Parathyroid adenoma (tissue), 2 donors: ENCODE results near the gene PAMR1.

ENCODE experiments used
- H2AFZ ChIP-seq: fragments of 300-600 bp; sonication (generic); one replicate; pipeline ENCODE4 v1.7.0; 2017; ENCODE audit warnings: antibody characterized with exemption, mild to moderate bottlenecking
- H3K27ac ChIP-seq: fragments of 300-600 bp; sonication (generic); one replicate; pipeline ENCODE4 v1.7.0; 2017
- H3K27me3 ChIP-seq: fragments of 300-600 bp; sonication (generic); one replicate; pipeline ENCODE4 v1.7.0; 2017; ENCODE audit warnings: low read length; ENCODE audit not compliant: control insufficient read depth, insufficient read depth
- H3K36me3 ChIP-seq: fragments of 300-600 bp; sonication (generic); one replicate; pipeline ENCODE4 v1.7.0; 2017; ENCODE audit warnings: low read length; ENCODE audit not compliant: control insufficient read depth, insufficient read depth
- H3K4me1 ChIP-seq: fragments of 300-600 bp; sonication (generic); one replicate; pipeline ENCODE4 v1.7.0; 2017; ENCODE audit warnings: control low read depth
- H3K4me2 ChIP-seq: fragments of 300-600 bp; sonication (generic); one replicate; pipeline ENCODE4 v1.7.0; 2017; ENCODE audit warnings: low read length
- H3K4me3 ChIP-seq: fragments of 300-600 bp; sonication (generic); one replicate; pipeline ENCODE4 v1.7.0; 2017; ENCODE audit warnings: low read depth, low read length
- H3K79me2 ChIP-seq: fragments of 300-600 bp; sonication (generic); one replicate; pipeline ENCODE4 v1.7.0; 2017; ENCODE audit warnings: control low read depth
- H3K9ac ChIP-seq: fragments of 300-600 bp; sonication (generic); one replicate; pipeline ENCODE4 v1.7.0; 2017; ENCODE audit warnings: mild to moderate bottlenecking
- H3K9me3 ChIP-seq: fragments of 300-600 bp; sonication (generic); one replicate; pipeline ENCODE4 v1.7.0; 2017; ENCODE audit warnings: low read length; ENCODE audit not compliant: control insufficient read depth
- TF ChIP-seq, protein P1 (sequence below): fragments of 300-600 bp; sonication (generic); IDR thresholded peaks from one replicate; pipeline ENCODE4 v1.7.0; 2017; ENCODE audit warnings: antibody characterized with exemption, mild to moderate bottlenecking
- donor health status: primary hyperparathyroidism.

The PAMR1 gene, protein sequence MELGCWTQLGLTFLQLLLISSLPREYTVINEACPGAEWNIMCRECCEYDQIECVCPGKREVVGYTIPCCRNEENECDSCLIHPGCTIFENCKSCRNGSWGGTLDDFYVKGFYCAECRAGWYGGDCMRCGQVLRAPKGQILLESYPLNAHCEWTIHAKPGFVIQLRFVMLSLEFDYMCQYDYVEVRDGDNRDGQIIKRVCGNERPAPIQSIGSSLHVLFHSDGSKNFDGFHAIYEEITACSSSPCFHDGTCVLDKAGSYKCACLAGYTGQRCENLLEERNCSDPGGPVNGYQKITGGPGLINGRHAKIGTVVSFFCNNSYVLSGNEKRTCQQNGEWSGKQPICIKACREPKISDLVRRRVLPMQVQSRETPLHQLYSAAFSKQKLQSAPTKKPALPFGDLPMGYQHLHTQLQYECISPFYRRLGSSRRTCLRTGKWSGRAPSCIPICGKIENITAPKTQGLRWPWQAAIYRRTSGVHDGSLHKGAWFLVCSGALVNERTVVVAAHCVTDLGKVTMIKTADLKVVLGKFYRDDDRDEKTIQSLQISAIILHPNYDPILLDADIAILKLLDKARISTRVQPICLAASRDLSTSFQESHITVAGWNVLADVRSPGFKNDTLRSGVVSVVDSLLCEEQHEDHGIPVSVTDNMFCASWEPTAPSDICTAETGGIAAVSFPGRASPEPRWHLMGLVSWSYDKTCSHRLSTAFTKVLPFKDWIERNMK

DNA sequence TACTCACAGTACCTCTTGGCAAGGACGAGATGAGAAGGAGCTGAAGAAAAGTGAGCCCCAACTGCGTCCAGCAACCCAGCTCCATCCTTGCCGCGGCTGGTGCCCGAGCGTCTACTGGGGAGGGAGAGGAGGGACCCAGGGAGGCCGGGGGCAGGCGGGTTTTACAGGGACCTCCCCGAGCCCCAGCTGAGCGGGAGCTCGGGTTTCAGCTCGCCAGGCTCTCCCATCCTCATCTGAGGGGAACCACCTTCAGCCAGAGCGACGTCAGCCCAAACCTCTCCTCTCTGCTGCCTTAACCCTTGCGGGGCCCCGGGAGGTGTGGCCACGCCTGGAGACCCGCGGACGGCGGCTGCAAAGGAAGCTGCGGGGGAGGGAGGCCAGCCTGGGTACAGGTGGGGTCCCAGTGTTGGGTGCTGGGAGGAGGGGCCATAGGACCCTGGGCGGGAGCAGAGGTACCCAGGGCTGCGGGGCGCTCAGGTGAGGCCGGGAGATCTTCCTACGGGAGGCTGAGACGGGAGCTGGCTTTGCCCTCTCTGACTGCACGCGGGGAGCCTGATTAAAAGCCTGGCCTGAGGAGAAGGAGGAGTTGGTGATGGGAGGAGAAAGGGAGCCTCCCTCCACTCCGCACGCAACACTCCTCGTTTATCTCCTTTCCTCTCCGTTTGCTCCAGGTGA is at the start of gene PAMR1:
PAMR1 (minus strand) TSS at position 116 of the 675 bp plus-strand sequence; CDS start at position 85, 31 bp downstream.
- H3K27ac ChIP-seq, result no peak within 1 kb of the TSS
- H3K9ac ChIP-seq, result no peak within 1 kb of the TSS
- H3K4me1 ChIP-seq, result no peaks in the 10 kb centered on the region
- peak within 1 kb of the TSS; percentile 17 for H2AFZ ChIP-seq
- no peaks in the 10 kb centered on the region for H3K9me3 ChIP-seq
- no peak within 1 kb of the TSS for H3K4me3 ChIP-seq
- H3K27me3 ChIP-seq, result no peaks in the 10 kb centered on the region
- H3K79me2 ChIP-seq, result no peaks in the 10 kb centered on the region
- no peaks in the 10 kb centered on the region for H3K36me3 ChIP-seq
- H3K4me2 ChIP-seq, result no peak within 1 kb of the TSS
- TF ChIP-seq, protein P1, sequence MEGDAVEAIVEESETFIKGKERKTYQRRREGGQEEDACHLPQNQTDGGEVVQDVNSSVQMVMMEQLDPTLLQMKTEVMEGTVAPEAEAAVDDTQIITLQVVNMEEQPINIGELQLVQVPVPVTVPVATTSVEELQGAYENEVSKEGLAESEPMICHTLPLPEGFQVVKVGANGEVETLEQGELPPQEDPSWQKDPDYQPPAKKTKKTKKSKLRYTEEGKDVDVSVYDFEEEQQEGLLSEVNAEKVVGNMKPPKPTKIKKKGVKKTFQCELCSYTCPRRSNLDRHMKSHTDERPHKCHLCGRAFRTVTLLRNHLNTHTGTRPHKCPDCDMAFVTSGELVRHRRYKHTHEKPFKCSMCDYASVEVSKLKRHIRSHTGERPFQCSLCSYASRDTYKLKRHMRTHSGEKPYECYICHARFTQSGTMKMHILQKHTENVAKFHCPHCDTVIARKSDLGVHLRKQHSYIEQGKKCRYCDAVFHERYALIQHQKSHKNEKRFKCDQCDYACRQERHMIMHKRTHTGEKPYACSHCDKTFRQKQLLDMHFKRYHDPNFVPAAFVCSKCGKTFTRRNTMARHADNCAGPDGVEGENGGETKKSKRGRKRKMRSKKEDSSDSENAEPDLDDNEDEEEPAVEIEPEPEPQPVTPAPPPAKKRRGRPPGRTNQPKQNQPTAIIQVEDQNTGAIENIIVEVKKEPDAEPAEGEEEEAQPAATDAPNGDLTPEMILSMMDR, result no peak

DNA sequence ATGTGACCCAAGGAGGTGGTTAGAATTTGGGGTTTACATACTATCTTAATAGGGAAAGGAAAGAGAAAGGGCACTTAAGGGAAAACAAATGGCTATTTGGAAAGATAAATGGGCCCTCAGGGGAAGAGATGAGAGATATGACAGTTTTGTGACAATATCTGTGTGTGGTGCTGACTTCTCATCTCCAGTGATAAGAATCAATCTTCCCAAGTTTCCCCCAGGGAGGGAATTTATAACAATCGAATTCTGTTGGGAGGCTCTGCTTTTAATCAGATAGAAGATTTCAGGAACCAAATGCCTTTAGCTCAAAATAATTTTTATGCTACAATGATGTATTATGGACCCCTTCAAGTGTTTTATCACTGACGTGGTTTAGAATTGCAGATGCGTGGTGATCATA is 46.3 kb upstream of the PAMR1 start:
- no peak overlapping the region for H3K4me2 ChIP-seq
- no peaks in the 10 kb centered on the region for H3K9me3 ChIP-seq
- H3K27me3 ChIP-seq, result no peaks in the 10 kb centered on the region
- H2AFZ ChIP-seq, result no peak overlapping the region
- no peaks in the 10 kb centered on the region for H3K4me1 ChIP-seq
- H3K27ac ChIP-seq, result no peak overlapping the region
- H3K4me3 ChIP-seq, result no peak overlapping the region
- H3K79me2 ChIP-seq, result no peaks in the 10 kb centered on the region
- TF ChIP-seq, protein P1, result no peak
- H3K9ac ChIP-seq, result no peak overlapping the region
- no peaks in the 10 kb centered on the region for H3K36me3 ChIP-seq

DNA sequence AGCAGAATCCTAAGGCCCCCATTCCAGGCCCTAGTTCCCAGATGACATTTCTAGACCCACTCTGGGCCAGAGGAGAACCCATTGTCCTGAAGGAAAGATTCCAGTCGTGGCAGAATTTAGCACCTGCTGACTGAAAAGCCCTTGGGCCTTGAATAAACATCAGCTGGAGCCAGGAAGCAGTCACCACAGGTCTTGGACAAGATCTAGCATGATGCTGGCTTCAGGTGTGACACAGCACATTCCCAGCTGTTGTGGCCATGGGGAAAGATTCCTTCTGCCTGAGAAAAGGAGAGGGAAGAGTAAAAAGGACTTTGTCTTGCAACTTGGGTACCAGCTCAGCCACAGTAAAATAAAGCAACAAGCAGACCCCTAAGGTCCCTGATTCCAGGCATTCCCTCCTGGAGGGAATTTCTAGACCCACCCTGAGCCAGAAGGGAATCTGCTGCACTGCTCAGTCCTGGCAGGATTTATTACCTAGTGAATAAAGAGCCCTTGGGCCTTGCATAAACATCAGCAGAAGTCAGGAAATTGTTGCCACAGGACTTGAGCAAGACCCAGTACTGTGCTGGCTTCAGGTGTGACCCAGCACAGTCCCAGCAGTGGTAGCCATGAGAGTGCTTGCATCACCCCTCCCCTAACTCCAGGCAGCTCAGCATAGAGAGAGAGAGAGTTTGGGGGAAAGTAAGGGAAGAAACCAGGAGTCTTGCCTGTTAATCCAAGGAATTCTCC is 42.5 kb upstream of the PAMR1 start:
- H3K4me3 ChIP-seq, result no peak overlapping the region
- no peaks in the 10 kb centered on the region for H3K4me1 ChIP-seq
- H3K36me3 ChIP-seq, result no peaks in the 10 kb centered on the region
- TF ChIP-seq, protein P1, result no peak
- H3K27me3 ChIP-seq, result no peaks in the 10 kb centered on the region
- no peak overlapping the region for H3K4me2 ChIP-seq
- no peak overlapping the region for H3K9ac ChIP-seq
- H3K9me3 ChIP-seq, result no peaks in the 10 kb centered on the region
- H2AFZ ChIP-seq, result no peak overlapping the region
- no peaks in the 10 kb centered on the region for H3K79me2 ChIP-seq
- no peak overlapping the region for H3K27ac ChIP-seq

GRCh38 chr11:35566885-35567284 is 41.5 kb upstream of the PAMR1 start:
- H2AFZ ChIP-seq, result no peak overlapping the region

More at GRCh38 chr11:35566885-35567284, 41.5 kb upstream of the PAMR1 start:
- H3K9me3 ChIP-seq, result no peaks in the 10 kb centered on the region
- no peak overlapping the region for H3K4me3 ChIP-seq
- H3K27me3 ChIP-seq, result no peaks in the 10 kb centered on the region
- H3K4me1 ChIP-seq, result no peaks in the 10 kb centered on the region
- H3K4me2 ChIP-seq, result no peak overlapping the region
- H3K36me3 ChIP-seq, result no peaks in the 10 kb centered on the region
- no peaks in the 10 kb centered on the region for H3K79me2 ChIP-seq
- TF ChIP-seq, protein P1, result no peak
- H3K9ac ChIP-seq, result no peak overlapping the region
- no peak overlapping the region for H3K27ac ChIP-seq
